ENCODE results near the gene RALGAPB. TPM values are rescaled to one million over a fixed set of nuclear protein-coding genes. Genes with fewer than 3 reads are reported as not detected.

RALGAPB gene
- total RNA-seq, 2 experiments from 2014 or later = 19.0 to 42.9 TPM

DNA sequence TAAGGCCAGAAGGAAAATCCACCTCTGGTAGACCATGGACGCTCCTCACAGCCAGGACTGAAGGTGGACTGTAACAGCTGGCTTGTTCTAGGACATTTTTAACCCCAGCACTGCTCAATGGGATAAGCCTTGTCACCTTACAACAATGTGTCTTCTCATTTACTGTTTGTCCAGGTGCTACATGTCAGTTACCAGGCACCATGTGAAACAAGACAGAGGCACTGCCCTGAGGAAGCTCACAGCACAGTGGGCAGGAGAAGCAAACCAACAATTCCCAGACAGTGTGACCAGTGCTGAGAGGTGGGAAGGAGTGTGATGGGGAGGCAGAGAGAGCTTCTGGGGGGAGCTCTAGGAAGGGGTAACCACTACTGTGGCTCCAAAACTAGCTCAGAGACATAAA is 48.2 kb upstream of the RALGAPB start:
- DNase-seq (ENCODE audit: low spot score) = no peak
- H3K79me2 ChIP-seq (ENCODE audit: insufficient read depth, low read depth, low read length) = peaks cover 34% of the 10 kb centered on the region
- intact Hi-C loops (cut with micrococcal nuclease; ENCODE audit: unreplicated experiment) = no loop called here
- no peaks in the 10 kb centered on the region for H3K9me2 ChIP-seq (ENCODE audit: insufficient read depth, low read length)
- no peak overlapping the region for H3K27ac ChIP-seq (ENCODE audit: low read depth, low read length, poor library complexity, severe bottlenecking)
- H2AFZ ChIP-seq (ENCODE audit: low read length) = no peak overlapping the region
- BruUV-seq (replicated peaks) = no TSS peak
- 0 out of 2 replicates have a peak, but pooled peaks cover 32% of the 10 kb centered on the region for H4K20me1 ChIP-seq (ENCODE audit: insufficient read depth, low read length)
- POLR2A ChIA-PET = interaction anchor here (0.6 kb wide), 1 partner anchor 102 kb away, joined by 3 read pairs; no protein-coding TSS in a partner anchor
- no peaks in the 10 kb centered on the region for H3K4me1 ChIP-seq (ENCODE audit: insufficient read depth, low read length, poor library complexity, severe bottlenecking)
- CTCF ChIA-PET (ENCODE audit: unreplicated experiment) = no interaction called here
- peaks cover 100% of the 10 kb centered on the region for H3K36me3 ChIP-seq (ENCODE audit: insufficient read depth, low read length)
- TF ChIP-seq EZH2phosphoT487 (IDR thresholded peaks at IDR 0.05; ENCODE audit: borderline replicate concordance, low read depth, low read length) = no peak
- TF ChIP-seq, protein P1, sequence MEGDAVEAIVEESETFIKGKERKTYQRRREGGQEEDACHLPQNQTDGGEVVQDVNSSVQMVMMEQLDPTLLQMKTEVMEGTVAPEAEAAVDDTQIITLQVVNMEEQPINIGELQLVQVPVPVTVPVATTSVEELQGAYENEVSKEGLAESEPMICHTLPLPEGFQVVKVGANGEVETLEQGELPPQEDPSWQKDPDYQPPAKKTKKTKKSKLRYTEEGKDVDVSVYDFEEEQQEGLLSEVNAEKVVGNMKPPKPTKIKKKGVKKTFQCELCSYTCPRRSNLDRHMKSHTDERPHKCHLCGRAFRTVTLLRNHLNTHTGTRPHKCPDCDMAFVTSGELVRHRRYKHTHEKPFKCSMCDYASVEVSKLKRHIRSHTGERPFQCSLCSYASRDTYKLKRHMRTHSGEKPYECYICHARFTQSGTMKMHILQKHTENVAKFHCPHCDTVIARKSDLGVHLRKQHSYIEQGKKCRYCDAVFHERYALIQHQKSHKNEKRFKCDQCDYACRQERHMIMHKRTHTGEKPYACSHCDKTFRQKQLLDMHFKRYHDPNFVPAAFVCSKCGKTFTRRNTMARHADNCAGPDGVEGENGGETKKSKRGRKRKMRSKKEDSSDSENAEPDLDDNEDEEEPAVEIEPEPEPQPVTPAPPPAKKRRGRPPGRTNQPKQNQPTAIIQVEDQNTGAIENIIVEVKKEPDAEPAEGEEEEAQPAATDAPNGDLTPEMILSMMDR (conservative IDR thresholded peaks at IDR 0.05; ENCODE audit: low read length) = no peak
- no peak overlapping the region for H3K4me2 ChIP-seq (ENCODE audit: low read length)
- no peak overlapping the region for H3K4me3 ChIP-seq (ENCODE audit: low read depth, low read length, poor library complexity, severe bottlenecking)
- no peaks in the 10 kb centered on the region for H3K9me3 ChIP-seq (ENCODE audit: low read length)

DNA sequence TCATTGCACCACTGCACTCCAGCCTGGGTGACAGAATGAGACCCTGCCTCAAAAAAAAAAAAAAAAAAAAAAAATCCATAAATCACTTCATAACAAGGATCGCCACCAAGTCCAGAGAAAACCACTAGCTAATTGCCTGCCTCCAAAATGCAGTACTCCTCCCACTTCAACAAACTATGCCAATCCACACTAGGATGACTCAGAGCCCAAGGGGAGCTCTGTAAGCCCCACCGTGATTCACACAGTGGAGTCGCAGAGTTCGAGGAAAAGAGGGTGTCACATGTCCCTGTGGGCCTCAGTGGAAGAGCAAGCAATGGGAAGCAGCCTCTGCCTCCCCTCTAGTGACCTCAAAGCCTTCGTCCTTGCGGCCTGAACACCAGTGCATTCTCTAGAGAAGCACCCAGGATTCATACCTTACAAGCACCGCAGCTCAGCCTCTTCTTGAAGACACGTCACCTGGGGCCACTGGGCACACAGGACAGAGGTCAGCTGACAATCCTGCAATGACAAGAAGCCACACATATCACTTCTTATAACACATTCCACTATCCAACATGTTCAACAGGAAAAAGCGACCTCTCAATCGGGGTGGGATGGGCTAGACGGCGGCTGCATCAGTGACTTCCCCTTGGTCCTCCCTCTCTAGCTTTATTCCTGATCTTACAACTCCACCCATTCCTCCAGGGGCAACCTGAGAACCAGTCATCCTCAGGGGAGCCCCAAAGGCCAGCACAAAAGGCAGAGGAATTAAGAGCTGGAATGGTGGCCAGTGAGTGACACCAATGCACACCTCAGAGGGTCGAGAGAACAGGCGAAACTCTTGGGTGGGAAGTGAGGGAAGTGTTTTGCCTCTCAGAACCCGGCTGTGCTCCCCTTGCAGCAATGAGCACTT is 46.4 kb upstream of the RALGAPB start:
- Histone ChIP-seq H3K4me2 (ENCODE audit: low read length) (no peak overlapping the region), H2AFZ (ENCODE audit: low read length) (no peak overlapping the region), H3K4me1 (ENCODE audit: insufficient read depth, low read length, poor library complexity, severe bottlenecking) (peaks cover 2% of the 10 kb centered on the region), H3K27ac (ENCODE audit: low read depth, low read length, poor library complexity, severe bottlenecking) (no peak overlapping the region), H3K36me3 (ENCODE audit: insufficient read depth, low read length) (peaks cover 98% of the 10 kb centered on the region), H3K4me3 (ENCODE audit: low read depth, low read length, poor library complexity, severe bottlenecking) (no peak overlapping the region), H3K79me2 (ENCODE audit: insufficient read depth, low read depth, low read length) (peaks cover 52% of the 10 kb centered on the region), H4K20me1 (ENCODE audit: insufficient read depth, low read length) (peaks cover 40% of the 10 kb centered on the region), H3K9me2 (ENCODE audit: insufficient read depth, low read length) (no peaks in the 10 kb centered on the region), H3K9me3 (ENCODE audit: low read length) (no peaks in the 10 kb centered on the region)
- intact Hi-C loops (cut with micrococcal nuclease; ENCODE audit: unreplicated experiment) = no loop called here
- no TSS peak for BruUV-seq (replicated peaks)
- CTCF ChIA-PET (ENCODE audit: unreplicated experiment) = no interaction called here
- POLR2A ChIA-PET = interaction anchor here (0.7 kb wide), 1 partner anchor 76 kb away, joined by 3 read pairs; no protein-coding TSS in a partner anchor
- DNase-seq (ENCODE audit: low spot score) = no peak
- no peak for TF ChIP-seq EZH2phosphoT487 (IDR thresholded peaks at IDR 0.05; ENCODE audit: borderline replicate concordance, low read depth, low read length)
- TF ChIP-seq, protein P1 (conservative IDR thresholded peaks at IDR 0.05; ENCODE audit: low read length) = no peak

DNA sequence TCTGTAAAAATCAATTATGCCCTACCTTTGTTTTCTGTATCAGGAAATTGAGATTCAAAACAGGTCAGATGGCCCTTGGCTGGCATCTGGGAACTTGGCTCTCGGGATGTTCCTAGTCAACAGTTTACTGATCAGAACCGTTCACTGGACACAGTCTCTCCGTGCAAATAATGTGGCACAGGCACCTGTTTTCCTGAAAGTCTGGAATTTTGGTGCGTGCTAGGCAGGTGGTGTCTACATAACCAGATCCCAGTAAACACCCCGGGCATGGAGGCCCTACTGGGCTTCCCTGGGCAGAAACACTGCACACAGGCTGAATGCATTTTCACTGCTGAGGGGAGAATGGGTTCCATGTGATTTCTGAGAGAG is 45.0 kb upstream of the RALGAPB start:
- peaks cover 54% of the 10 kb centered on the region for H4K20me1 ChIP-seq (ENCODE audit: insufficient read depth, low read length)
- TF ChIP-seq, protein P1 (conservative IDR thresholded peaks at IDR 0.05; ENCODE audit: low read length) = no peak
- no peak for TF ChIP-seq EZH2phosphoT487 (IDR thresholded peaks at IDR 0.05; ENCODE audit: borderline replicate concordance, low read depth, low read length)
- intact Hi-C loops (cut with micrococcal nuclease; ENCODE audit: unreplicated experiment) = no loop called here
- H3K36me3 ChIP-seq (ENCODE audit: insufficient read depth, low read length) = peaks cover 98% of the 10 kb centered on the region
- ChIA-PET POLR2A (interaction anchor here (0.6 kb wide), 1 partner anchor 166 kb away, joined by 3 read pairs; no protein-coding TSS in a partner anchor), CTCF (ENCODE audit: unreplicated experiment) (no interaction called here)
- no peaks in the 10 kb centered on the region for H3K9me3 ChIP-seq (ENCODE audit: low read length)
- no peak for DNase-seq (ENCODE audit: low spot score)
- H3K9me2 ChIP-seq (ENCODE audit: insufficient read depth, low read length) = no peaks in the 10 kb centered on the region
- peaks cover 16% of the 10 kb centered on the region for H3K4me1 ChIP-seq (ENCODE audit: insufficient read depth, low read length, poor library complexity, severe bottlenecking)
- H3K79me2 ChIP-seq (ENCODE audit: insufficient read depth, low read depth, low read length) = peaks cover 65% of the 10 kb centered on the region
- no peak overlapping the region for H3K4me3 ChIP-seq (ENCODE audit: low read depth, low read length, poor library complexity, severe bottlenecking)
- no peak overlapping the region for H2AFZ ChIP-seq (ENCODE audit: low read length)
- BruUV-seq (replicated peaks) = no TSS peak
- H3K4me2 ChIP-seq (ENCODE audit: low read length) = no peak overlapping the region
- H3K27ac ChIP-seq (ENCODE audit: low read depth, low read length, poor library complexity, severe bottlenecking) = no peak overlapping the region
